HuH-7 (cell line): ENCODE data around the gene HIPK4.
"Not testable (repeated sequence)": the region's sequence is repeated elsewhere in the genome, so short reads cannot be mapped to it uniquely, and the experiment has no call there.

Experiments used
- DNase-seq: peaks from one replicate; pipeline ENCODE4 v3.0.0; 2011; ENCODE audit warnings: low spot score

HIPK4 gene, protein sequence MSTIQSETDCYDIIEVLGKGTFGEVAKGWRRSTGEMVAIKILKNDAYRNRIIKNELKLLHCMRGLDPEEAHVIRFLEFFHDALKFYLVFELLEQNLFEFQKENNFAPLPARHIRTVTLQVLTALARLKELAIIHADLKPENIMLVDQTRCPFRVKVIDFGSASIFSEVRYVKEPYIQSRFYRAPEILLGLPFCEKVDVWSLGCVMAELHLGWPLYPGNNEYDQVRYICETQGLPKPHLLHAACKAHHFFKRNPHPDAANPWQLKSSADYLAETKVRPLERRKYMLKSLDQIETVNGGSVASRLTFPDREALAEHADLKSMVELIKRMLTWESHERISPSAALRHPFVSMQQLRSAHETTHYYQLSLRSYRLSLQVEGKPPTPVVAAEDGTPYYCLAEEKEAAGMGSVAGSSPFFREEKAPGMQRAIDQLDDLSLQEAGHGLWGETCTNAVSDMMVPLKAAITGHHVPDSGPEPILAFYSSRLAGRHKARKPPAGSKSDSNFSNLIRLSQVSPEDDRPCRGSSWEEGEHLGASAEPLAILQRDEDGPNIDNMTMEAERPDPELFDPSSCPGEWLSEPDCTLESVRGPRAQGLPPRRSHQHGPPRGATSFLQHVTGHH

DNA sequence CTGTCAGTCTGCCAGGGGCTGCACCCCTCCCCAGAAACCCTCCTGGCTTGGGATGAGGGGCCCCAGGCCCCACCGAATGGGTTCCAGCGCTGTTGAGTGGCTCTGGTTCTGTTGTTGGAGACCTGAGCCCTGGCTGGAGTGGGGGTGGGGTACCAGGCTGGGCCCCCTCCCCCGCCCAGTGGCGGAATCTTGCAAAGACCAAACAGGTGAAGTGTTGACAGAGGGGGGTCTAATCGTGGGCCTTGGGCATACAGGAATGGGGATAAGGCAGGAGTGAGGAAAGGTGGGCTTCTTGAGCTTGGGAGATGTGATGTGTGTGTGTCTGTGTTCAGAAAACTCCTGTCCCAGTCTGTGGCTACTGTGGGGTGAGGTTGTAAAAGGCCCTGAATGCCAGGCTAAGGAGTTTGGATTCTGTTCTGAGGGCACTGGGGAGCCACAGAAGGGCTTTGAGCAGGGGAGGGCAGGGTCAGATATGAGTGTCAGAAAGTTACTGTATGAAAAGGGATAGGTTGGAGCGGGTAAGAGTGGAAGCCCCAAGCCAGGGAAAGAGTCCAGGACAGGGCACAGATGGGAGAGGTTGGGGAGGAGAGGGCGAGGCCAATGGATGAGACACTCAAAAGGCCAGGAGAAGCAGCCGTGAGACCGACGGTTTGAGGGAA is at the start of gene HIPK4:
TSS of gene HIPK4 (minus strand) at position 98 of the 659 bp plus-strand sequence. CDS start 279 bp downstream, outside the sequence.
- no peak for DNase-seq

DNA sequence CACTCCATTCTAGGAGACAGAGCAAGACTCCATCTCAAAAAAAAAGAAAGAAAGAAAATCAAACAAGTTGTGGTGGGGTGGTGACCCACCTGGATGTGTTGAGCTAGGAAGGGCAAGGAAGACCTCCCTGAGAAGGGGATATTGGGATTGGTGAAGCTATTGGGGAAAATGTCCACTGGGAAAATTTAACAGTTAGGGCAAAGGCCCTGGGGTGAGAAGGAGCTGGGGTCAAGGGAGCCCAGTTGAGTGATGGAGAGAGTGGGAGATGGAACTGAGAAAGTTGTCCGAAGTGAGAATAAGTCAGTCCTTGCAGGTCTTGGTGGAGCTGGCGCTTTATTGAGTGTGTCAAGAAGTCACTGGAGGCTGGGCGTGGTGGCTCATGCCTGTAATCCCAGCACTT is 48.3 kb upstream of the HIPK4 start:
- no peak for DNase-seq

DNA sequence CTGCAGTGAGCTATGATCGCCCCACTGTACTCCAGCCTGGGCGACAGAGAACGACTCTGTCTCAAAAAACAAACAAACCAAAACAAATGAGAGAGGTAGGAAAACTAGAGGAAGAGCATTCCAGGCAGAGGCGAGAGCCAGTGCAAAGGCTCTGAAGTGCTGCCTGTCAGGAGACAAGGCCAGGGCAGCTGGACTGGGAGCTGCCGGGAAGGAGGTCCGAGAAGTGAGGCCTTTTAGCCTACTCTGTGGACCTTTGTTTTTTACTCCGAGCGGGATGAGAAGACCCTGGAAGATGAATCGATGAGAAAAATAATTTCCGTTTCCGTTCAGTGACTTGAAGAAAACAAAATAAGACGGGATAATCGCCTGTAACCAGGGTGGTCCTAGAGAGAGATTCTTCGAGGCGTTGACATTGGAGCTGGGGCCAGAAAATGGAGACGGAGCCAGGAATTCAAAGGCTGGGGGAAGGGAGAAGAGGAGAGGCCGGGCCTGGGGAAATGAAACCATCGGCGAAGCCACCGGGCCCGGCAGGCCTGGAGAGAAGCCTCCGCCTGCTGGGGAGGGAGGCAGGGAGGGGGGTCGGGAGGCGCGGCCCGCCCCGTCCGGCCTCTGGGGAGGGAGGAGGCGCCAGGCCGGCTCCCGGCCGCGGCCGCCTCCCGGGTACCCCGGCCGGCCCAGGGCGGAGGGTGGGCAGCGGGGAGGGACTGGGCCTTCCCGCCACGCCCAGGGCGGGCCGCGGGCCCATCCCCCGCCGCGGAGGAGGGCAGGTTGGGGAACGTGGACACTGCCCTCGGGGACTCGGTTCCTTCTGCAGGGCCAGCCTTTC is 43.6 kb upstream of the HIPK4 start:
- DNase-seq: peak; percentile 83

DNA sequence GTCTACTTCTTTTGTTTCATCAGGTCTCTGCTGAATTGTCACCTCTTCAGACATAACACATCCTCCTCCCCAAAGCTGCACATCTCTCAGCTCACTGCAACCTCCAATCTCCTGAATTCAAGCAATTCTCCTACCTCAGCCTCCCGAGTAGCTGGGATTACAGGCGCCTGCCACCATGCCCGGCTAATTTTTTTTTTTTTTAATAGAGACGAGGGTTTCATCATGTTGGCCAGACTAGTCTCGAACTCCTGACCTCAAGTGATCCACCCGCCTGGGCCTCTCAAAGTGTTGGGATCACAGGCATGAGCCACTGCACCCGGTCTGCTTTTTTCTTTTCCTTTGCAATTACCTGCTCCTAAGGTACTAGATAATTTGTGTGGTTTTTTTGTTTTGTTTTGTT is 42.8 kb upstream of the HIPK4 start:
- DNase-seq: not testable (repeated sequence)

DNA sequence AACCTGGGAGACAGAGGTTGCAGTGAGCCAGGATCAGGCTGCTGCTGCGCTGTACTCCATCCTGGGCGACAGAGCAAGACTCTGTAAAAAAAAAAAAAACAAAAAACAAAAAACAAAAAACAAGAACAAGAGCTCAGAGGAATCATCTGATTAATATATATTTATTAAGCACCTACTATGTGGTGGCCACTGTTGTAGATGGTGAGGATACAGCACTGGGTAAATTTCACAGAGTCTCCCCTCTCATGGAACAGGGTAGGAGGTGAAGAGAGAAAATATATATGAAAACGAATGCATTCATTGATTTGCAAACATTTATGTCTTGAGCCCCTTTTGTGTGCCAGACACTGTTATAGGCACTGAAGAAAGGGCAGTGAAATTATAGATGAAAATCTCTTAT is 41.7 kb upstream of the HIPK4 start:
- DNase-seq: no peak

DNA sequence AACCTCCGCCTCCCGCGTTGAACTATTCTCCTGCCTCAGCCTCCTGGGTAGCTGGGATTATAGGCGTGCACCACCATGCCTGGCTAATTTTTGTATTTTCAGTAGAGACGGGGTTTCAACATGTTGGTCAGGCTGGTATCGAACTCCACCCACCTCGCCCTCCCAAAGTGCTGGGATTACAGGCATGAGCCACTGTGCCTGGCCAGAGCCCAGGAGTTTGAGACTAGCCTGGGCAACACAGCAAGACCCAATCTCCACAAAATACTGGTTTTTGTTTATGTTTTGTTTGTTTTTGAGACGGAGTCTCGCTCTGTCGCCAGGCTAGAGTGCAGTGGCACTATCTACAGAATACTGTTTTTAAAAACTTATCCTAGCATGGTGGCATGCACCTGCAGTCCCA is 40.3 kb upstream of the HIPK4 start:
- not testable (repeated sequence) for DNase-seq

DNA sequence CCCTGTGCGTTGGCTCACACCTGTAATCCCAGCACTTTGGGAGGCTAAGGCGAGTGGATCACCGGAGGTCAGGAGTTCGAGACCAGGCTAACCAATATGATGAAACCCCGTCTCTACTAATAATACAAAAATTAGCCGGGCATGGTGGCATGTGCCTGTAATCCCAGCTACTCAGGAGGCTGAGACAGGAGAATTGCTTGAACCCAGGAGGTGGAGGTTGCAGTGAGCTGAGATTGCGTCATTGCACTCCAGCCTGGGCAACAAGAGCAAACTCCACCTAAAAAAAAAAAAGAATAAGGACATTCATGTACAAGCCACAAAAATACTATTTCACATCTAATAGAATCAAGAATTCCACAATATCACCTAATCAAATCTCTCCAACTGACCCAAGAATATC is 38.2 kb upstream of the HIPK4 start:
- not testable (repeated sequence) for DNase-seq

DNA sequence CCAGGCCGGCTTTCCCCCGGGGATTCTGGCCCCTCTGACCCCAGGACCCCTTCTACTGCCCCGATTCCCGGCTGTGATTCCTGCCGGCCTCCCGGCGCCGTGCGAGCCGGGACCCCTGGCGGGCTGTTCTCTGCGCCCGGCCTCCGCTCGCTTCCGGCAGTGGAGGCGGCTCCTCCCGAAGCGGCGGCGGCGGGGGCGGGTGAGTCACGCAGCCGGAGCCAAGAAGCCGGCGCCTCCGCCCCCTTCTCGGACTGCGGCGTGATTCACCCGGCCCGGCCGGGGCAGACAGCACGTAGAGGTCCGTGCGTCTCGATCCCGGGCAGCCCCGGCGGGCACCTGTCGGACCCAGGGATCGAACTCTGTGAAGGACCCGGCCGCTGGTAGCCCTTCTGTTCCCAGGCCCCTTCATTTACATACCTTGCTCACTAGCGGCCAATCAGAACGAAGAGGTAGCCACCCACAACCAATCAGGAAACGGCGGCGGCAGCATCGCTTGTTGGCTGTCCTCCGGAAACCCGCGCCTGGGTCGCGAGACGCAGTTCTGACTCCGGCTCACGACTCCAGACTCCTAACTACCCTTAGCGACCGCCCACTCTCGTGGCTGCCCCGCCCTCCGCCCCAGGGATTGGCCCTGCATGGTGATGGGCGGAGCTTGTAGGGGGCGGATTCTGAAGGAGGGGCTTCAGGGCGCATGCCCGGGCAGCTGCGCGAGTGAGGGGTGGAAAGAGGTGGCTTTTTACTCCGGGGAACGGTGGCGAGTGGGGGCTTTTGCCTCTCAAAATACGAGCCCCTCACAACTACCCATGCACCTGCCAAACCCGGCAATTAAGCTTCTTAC is 35.7 kb upstream of the HIPK4 start, which contains the start of gene SERTAD1:
TSS of gene SERTAD1 (minus strand) at position 543 of the 838 bp plus-strand sequence. CDS start 2,446 bp downstream, outside the sequence.
- peak; percentile 97 for DNase-seq

DNA sequence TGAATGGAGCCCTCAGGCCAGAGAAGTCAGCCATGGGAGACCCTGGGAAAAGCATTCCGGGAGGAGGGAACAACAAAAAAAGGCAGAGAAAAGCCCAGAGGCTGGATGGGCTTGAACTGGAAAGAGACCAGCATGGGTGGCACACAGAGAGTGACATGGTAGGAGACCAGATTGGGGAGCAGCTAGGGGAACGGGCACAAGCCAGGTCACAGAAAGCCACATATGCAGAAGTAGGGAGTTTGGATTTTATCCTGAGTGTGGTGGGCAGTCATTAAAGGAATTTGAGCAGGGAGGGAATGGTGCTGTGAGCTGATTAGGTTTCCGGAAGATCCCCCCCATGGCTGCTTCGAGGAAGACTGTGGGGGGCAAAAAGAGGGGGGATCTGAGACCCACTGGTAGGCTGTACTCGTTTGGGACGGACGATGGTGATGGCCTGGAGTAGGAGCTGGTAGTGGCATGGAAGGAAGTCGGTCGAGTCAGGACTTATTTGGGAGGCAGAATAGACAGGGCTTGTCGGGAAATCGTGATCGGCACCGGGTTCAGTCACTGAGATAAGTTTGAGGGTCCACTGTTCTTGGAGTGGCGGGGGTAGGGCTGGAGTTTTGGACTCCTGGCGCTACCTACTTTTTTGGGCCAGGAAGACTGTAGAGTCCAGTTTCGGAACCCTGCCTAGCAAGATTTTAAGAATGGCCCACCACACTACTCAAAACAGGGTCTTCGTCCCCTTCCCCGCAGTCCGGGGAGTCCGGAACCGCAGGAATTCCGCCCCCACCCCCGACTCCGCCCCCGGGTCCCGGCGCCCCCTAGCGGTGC is 34.9 kb upstream of the HIPK4 start:
- no peak for DNase-seq

DNA sequence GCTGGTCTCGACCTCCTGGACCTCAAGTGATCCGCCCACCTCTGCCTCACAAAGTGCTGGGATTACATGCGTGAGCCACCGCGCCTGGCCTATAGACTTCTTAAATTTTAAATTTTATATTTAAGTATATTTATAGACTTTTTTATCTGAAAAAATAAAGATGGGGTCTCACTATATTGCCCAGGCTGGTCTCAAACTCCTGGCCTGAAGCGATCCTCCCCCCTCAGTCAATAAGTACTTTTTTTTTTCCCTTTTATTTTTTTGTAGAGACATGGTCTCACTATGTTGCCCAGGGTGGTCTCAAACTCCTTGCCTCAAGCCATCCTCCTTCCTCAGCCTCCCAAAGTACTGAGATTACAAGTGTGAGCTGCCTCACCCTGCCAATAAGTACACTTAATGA is 34.0 kb upstream of the HIPK4 start:
- no peak for DNase-seq

DNA sequence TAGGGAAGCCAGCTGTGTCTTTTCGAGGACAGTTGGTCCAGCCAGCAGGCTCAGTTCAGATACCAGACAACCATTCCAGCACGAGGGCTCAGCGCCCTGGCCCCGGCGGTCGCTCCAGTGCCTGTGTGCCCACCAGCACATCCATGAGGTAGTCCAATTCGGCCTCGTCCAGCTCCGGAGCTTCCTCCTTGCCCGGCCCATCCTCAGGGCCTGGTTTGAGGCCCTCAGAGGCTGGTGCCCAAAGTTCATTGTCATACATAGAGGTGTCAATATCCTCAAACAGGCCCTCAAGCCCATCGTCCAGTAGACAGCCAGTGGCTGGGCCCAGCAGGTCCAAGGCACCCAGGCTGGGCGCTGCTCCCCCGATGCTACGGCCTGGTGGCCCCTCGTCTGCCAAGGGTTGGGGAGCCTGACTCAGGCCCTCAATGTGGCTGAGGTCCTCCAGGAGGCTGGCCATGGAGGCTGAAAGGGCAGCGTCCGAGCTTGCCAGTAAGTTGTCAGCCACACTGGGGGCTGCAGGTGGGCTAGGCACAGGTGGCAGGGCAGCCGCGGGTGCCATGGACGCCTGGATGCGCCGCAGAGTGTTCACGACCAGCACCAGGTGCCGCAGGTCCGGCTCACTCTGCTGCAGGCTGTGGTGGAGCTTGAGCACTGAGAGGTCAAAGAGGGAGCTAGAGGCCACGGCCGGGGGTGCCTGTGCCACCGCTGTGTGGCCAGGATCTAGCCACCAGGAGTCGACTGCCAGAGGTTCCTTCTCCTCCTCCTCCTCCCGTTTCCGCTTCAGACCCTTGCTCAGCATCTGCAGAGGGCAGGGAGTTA is 33.0 kb upstream of the HIPK4 start:
- no peak for DNase-seq

DNA sequence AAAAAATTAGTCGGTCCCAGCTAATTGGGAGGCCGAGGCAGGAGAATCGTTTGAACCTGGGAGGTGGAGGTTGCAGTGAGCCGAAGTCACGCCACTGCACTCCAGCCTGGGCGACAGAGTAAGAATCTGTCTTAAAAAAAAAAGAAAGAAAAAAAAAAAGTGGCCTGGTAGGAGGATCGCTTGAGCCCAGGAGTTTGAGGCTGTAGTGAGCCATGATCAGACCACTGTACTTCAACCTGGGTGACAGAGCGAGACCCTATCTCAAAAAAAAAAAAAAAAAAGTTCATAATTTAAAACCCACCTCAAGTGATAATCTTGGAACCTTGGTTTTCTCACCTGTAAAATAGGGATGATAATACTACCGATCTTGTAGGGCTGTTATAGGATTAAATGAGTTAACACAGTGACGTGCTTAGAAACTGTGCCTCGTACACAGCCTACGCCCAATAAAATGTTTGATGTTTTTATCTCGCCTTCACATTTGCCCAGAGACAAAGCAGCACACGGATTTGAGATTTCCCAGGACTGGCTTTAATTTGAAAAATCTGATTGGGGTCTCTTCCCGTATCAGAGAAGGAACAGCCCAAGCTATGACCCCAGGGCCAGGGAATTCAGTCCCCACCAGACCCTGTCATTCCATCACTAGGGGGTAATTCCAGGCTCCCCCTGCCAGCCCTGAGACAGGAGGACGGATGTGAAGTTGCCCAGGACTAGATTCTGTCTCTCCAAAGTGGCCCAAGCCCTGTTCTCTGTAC is 32.2 kb upstream of the HIPK4 start:
- no peak for DNase-seq

DNA sequence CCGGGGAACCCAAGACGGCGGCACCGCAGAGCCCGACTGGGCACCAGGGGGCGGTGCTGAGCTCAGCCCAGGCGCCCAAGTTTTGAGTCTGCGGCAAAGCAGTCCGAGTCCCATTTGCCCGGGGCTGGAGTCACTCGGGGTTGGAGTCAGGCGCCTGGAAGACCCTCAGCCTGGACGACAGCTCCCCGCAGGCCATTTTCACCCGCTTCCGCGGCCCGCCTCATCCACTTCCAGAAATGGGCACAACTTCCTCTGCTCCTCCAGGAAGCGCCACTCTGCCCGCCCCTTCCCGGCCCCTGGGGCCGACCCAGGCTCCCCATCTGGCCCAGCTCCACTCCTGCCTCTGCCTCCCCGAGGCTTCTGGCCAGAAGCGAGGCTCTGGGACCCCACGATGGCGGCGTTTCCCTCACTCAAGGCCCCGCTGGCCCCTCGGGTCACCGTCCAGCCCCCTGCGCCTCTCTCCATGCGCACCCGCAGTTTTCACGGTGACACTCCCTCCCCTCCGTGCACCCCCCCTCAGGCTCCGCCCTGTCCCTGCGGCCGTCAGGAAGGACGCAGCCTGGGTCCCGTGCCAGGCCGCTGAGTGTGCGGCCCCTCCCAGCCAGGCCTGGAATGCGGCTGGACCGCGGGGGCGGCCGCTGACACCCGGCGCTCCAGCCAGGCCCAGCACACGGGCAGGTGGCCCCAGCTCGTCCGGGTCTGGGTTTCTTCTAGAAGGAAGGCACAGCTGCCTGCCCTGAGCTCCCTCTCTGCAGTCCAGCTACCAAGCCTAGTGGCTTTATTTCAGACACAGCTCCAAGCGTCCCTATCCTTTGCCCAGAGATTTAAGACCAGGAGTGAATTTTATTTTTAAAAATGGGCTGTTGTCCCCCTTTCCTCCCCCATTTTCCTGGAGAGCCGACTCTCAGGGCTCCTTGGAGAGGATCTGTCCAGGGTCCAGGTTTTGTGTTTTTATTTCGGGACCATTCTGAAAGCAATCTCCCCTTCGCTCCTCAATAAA is 31.1 kb upstream of the HIPK4 start:
- DNase-seq: peak; percentile 96

DNA sequence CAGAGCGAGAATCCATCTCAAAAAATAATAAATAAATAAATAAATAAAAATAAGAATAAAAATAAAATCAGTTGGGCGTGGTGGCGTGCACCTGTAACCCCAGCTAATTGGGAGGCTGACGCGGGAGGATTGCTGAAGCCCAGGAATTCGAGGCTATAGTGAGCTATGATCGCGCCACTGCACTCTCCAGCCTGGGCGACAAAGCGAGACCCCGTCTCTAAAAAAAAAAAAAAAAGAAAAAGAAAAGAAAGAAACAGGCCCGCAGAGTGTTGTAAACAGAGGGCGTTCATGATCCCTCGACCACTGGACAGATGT is 30.4 kb upstream of the HIPK4 start:
- no peak for DNase-seq

DNA sequence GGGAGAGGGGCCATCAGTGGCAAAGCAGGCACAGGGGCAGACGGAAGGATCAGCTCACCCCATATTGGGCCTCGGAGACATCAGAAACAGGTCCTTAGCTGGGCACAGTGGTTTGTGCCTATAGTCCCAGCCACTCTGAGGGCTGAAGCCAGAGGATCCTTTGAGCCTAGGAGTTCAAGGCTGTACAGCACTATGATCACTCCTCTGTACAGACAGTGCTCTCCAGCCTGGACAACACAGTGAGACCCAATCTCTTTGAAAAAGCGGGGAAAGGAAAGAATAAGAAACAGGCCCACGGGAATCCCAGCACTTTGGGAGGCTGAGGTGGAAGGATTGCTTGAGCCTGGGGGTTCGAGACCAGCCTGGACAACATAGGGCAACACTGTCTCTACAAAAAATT is 29.8 kb upstream of the HIPK4 start:
- DNase-seq: no peak

DNA sequence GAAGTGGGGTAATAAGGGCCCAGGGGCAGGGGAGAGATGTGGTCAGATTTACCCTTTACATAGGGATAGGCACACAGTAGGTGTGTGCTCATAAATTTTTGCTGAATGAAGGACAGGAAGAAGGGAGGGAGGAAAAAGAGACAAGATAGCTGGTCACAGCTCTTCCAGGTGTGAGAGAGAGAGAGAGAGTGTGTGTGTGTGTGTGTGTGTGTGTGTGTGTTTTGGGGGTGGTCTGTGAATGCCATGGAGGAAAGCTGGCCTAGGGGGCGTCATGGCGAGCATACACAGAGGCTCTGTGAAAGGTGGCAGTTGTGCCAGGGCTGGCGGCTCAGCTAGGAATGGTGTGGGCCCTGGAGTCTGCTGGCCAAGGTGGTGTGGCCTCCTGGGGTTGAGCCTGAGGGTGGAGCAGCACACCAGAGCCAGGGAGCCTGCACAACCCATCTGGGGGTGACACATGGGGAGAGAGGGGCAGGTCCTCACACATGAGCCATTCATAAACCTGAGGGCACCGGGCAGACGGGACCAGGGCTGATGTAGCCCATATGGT is 29.2 kb upstream of the HIPK4 start:
- no peak for DNase-seq

DNA sequence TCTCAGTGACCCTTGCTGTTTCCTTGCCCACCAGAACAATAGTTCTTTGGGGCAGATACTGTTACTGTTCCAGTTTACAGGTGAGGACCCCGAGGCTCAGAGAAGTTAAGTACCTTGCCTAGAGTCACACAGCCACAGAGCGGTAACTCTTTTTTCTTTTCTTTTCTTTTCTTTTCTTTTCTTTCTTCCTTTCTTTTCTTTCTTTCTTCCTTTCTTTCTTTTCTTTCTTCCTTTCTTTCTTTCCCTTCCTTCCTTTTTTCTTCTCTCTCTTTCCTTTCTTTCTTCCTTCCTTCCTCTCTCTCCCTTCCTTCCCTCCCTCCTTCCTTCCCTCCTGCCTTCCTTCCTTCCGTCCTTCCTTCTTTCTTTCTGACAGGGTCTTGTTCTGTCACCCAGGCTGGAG is 28.1 kb upstream of the HIPK4 start:
- no peak for DNase-seq
